ENCODE data around the gene GON4L. TPM values are rescaled to one million over a fixed set of nuclear protein-coding genes. Genes with fewer than 3 reads are reported as not detected.
"Not testable (repeated sequence)": the region's sequence is repeated elsewhere in the genome, so short reads cannot be mapped to it uniquely, and the experiment has no call there.

The GON4L gene
- total RNA-seq, 1 experiment from 2014 or later: 53.4 TPM

- H4K91ac ChIP-seq (ENCODE audit: insufficient read length, low read depth, low read length); H4K20me1 ChIP-seq (ENCODE audit: control insufficient read depth, insufficient read depth, insufficient read length); H3K23ac ChIP-seq (ENCODE audit: insufficient read length, low read depth, low read length); H2BK12ac ChIP-seq (ENCODE audit: insufficient read length, low read depth, low read length); H2BK120ac ChIP-seq (ENCODE audit: low read depth, low read length, poor library complexity, severe bottlenecking); H3K4me2 ChIP-seq (ENCODE audit: insufficient read depth, insufficient read length, low read length); H3K23me2 ChIP-seq (ENCODE audit: insufficient read length, low read depth, low read length, poor library complexity, severe bottlenecking); H2AK5ac ChIP-seq (ENCODE audit: insufficient read length, low read length); H2BK20ac ChIP-seq (ENCODE audit: low read depth, low read length, poor library complexity, severe bottlenecking); H3K4me1 Mint-ChIP-seq; H3K4me1 ChIP-seq (ENCODE audit: insufficient read depth, low read length); H3K9me3 Mint-ChIP-seq; H4K8ac ChIP-seq (replicated peaks; ENCODE audit: insufficient read length, low read depth, low read length); H3K27ac ChIP-seq (ENCODE audit: insufficient read length, low read depth, low read length); H4K5ac ChIP-seq (ENCODE audit: insufficient read length, low read depth, low read length); H3K27me3 Mint-ChIP-seq (ENCODE audit: low read depth); H3K9ac ChIP-seq (ENCODE audit: extremely low read depth, insufficient read length, low read length); H3K56ac ChIP-seq (ENCODE audit: insufficient read length, low read depth, low read length); H3K14ac ChIP-seq (ENCODE audit: insufficient read depth, low read length); H3K27me3 ChIP-seq (ENCODE audit: insufficient read depth, low read length); H3K4ac ChIP-seq (ENCODE audit: low read depth, low read length); DNase-seq; H3K79me2 ChIP-seq (ENCODE audit: insufficient read depth, low read length); H3T11ph ChIP-seq (ENCODE audit: low read length); H2AFZ ChIP-seq (ENCODE audit: low read length); H3K27ac Mint-ChIP-seq; H2BK5ac ChIP-seq (ENCODE audit: insufficient read length, low read length); H3K18ac ChIP-seq (ENCODE audit: insufficient read length, low read depth, low read length); H3K79me1 ChIP-seq (ENCODE audit: insufficient read depth, low read depth, low read length, poor library complexity, severe bottlenecking); H3K9me3 ChIP-seq (ENCODE audit: control insufficient read depth, low read depth, low read length); H2BK15ac ChIP-seq (ENCODE audit: low read depth, low read length); H3K4me3 Mint-ChIP-seq: not testable (repeated sequence)
- H3K36me3 Mint-ChIP-seq (ENCODE audit: insufficient read depth in 1 of 3, low read depth in 3 of 3): peaks cover 15 to 32% (median 31%) of the 10 kb centered on the region in 3 experiments; a peak in 6 of 7 replicates
- WGBS (ENCODE audit: extremely low coverage, insufficient read length, low lambda C conversion rate): no CpG with 5 or more reads among the region's 6 CpGs
Observed at GRCh38 chr1:155895617-155896016, 38.6 kb upstream of the GON4L start.
